GM10266 (cell line): ENCODE measurements around the gene OPN1SW.

Source experiments
- DNase-seq: peaks from one replicate; pipeline ENCODE4 v3.0.0; 2012; ENCODE audit errors: extremely low spot score
- CTCF ChIP-seq: IDR thresholded peaks from 2 replicates; pipeline ENCODE4 v1.5.1; 2012; ENCODE audit warnings: mild to moderate bottlenecking, low read depth; ENCODE audit not compliant: control insufficient read depth, insufficient read depth; ENCODE audit errors: missing control alignments

OPN1SW gene

GRCh38 chr7:128777156-128778123 is 1.8 kb upstream of the OPN1SW start:
- TF ChIP-seq CTCF, result no peak
- no peak for DNase-seq

GRCh38 chr7:128774921-128775320 is 673 bp downstream of the OPN1SW start:
- TF ChIP-seq CTCF, result no peak
- no peak for DNase-seq

- TF ChIP-seq CTCF, result no peak
- no peak for DNase-seq
Observed at GRCh38 chr7:128774029-128774689, 1.4 kb downstream of the OPN1SW start.

GRCh38 chr7:128773604-128774003 is 2.0 kb downstream of the OPN1SW start:
- no peak for DNase-seq
- no peak for TF ChIP-seq CTCF

- DNase-seq, result no peak
- TF ChIP-seq CTCF, result no peak
Observed at GRCh38 chr7:128770233-128770632, 5.4 kb downstream of the OPN1SW start.

- no peak for TF ChIP-seq CTCF
- no peak for DNase-seq
Observed at GRCh38 chr7:128767475-128768110, 8.0 kb downstream of the OPN1SW start.
